Measurements from ENCODE around the gene CFAP410. TPM values are rescaled to one million over a fixed set of nuclear protein-coding genes. Genes with fewer than 3 reads are reported as not detected.

The CFAP410 gene
- total and polyA plus RNA-seq, 2 of the 4 experiments (the other 2 are of a cell fraction): 3.8 to 10.3 TPM

- intact Hi-C loops (cut with micrococcal nuclease) (no loop called here), in situ Hi-C loops (cut with MboI; ENCODE audit: low sequenced_read_pairs) (no loop called here), dilution Hi-C loops (cut with HindIII; ENCODE audit: low sequenced_read_pairs, unreplicated experiment) (no loop called here)
- no peak overlapping the region for H3K23ac ChIP-seq (ENCODE audit: low read depth, low read length)
- H3K4me3 ChIP-seq (ENCODE audit: insufficient read depth, low read depth, low read length): no peak overlapping the region
- no peak overlapping the region for H2AFZ ChIP-seq (replicated peaks; ENCODE audit: low read length, poor library complexity)
- H3K9me3 ChIP-seq (ENCODE audit: control insufficient read depth, insufficient read depth, low read length): no peaks in the 10 kb centered on the region
- no peaks in the 10 kb centered on the region for H3K4me1 ChIP-seq (ENCODE audit: control insufficient read depth, insufficient read depth, low read length)
- peaks cover 56% of the 10 kb centered on the region for H3K36me3 ChIP-seq (ENCODE audit: control insufficient read depth, insufficient read depth, low read length)
- no peak overlapping the region for H3K4me2 ChIP-seq (ENCODE audit: low read depth, low read length)
- H2BK120ac ChIP-seq (ENCODE audit: low read depth, low read length): no peak overlapping the region
- H3K18ac ChIP-seq (ENCODE audit: low read depth, low read length): no peak overlapping the region
- no peak overlapping the region for H4K91ac ChIP-seq (ENCODE audit: insufficient read depth, low read depth, low read length)
- peaks cover 11% of the 10 kb centered on the region for H4K20me1 ChIP-seq (ENCODE audit: insufficient read depth, low read length)
- ChIA-PET POLR2A (ENCODE audit: unreplicated experiment) (no interaction called here), CTCF (no interaction called here)
- WGBS, 2 experiments (ENCODE audit: extremely low coverage in 2 of 2, insufficient read length in 1 of 2): 88% methylated on average over 3 of the region's 11 CpGs; no CpG with 5 or more reads in 1 of the 2 experiments
- no peaks in the 10 kb centered on the region for H3K27me3 ChIP-seq (ENCODE audit: control insufficient read depth, insufficient read depth, low read length)
- TF ChIP-seq CTCF (conservative IDR thresholded peaks at IDR 0.05; ENCODE audit: low read depth, low read length) (no peak), ELK1 (IDR thresholded peaks at IDR 0.05; ENCODE audit: borderline replicate concordance, low read depth, low read length) (no peak), NFE2L2 (IDR thresholded peaks at IDR 0.05; ENCODE audit: low read depth, low read length) (no peak), USF2 (IDR thresholded peaks at IDR 0.05; ENCODE audit: low read depth, low read length) (no peak), FOS (IDR thresholded peaks at IDR 0.05; ENCODE audit: low read depth, low read length) (no peak), MXI1 (IDR thresholded peaks at IDR 0.05; ENCODE audit: borderline replicate concordance, low read depth, low read length) (no peak), MAZ (IDR thresholded peaks at IDR 0.05; ENCODE audit: borderline replicate concordance, low read depth, low read length) (no peak), RCOR1 (IDR thresholded peaks at IDR 0.05; ENCODE audit: insufficient replicate concordance, low read length) (no peak), BHLHE40 (IDR thresholded peaks at IDR 0.05; ENCODE audit: low read depth, low read length) (no peak), CHD1 (IDR thresholded peaks at IDR 0.05; ENCODE audit: low read depth, low read length) (no peak), RFX5 (IDR thresholded peaks at IDR 0.05; ENCODE audit: low read depth, low read length) (no peak), POLR2A (IDR thresholded peaks at IDR 0.05; ENCODE audit: low read depth, low read length) (no peak), RAD21 (IDR thresholded peaks at IDR 0.05; ENCODE audit: low read length) (no peak)
- H2AK9ac ChIP-seq (replicated peaks; ENCODE audit: low read depth, low read length, poor library complexity): no peak overlapping the region
- H2AK5ac ChIP-seq (ENCODE audit: low read depth, low read length): no peak overlapping the region
- H3K27ac ChIP-seq (ENCODE audit: insufficient read depth, low read length): no peak overlapping the region
- DNase-seq: no peak
- no peak overlapping the region for H4K5ac ChIP-seq (ENCODE audit: low read depth, low read length)
- no peak overlapping the region for H3K9ac ChIP-seq (ENCODE audit: low read depth, low read length)
- BruUV-seq (replicated peaks): no TSS peak
- no peak overlapping the region for H2BK15ac ChIP-seq (ENCODE audit: low read depth, low read length)
- no peak overlapping the region for H3K14ac ChIP-seq (replicated peaks; ENCODE audit: low read depth, low read length)
- no peak overlapping the region for H3K4ac ChIP-seq (ENCODE audit: low read depth, low read length)
- no peak overlapping the region for H4K8ac ChIP-seq (ENCODE audit: low read depth in 2 of 2, low read length in 2 of 2)
- no peak for ATAC-seq (ENCODE audit: low read depth)
- no peaks in the 10 kb centered on the region for H3K79me1 ChIP-seq (ENCODE audit: low read depth in 1 of 2, low read length in 2 of 2)
- H3K9me1 ChIP-seq (ENCODE audit: insufficient read depth, low read length): no peaks in the 10 kb centered on the region
- no peak overlapping the region for H2BK5ac ChIP-seq (ENCODE audit: low read depth, low read length, poor library complexity, severe bottlenecking)
- H2BK20ac ChIP-seq (ENCODE audit: low read depth, low read length): no peak overlapping the region
- no peak overlapping the region for H3K56ac ChIP-seq (ENCODE audit: extremely low read depth, insufficient read depth, low read length)
Observed at GRCh38 chr21:44324854-44325107, 14.4 kb downstream of the CFAP410 start.
